ENCODE data around the gene TCIRG1.

DNA sequence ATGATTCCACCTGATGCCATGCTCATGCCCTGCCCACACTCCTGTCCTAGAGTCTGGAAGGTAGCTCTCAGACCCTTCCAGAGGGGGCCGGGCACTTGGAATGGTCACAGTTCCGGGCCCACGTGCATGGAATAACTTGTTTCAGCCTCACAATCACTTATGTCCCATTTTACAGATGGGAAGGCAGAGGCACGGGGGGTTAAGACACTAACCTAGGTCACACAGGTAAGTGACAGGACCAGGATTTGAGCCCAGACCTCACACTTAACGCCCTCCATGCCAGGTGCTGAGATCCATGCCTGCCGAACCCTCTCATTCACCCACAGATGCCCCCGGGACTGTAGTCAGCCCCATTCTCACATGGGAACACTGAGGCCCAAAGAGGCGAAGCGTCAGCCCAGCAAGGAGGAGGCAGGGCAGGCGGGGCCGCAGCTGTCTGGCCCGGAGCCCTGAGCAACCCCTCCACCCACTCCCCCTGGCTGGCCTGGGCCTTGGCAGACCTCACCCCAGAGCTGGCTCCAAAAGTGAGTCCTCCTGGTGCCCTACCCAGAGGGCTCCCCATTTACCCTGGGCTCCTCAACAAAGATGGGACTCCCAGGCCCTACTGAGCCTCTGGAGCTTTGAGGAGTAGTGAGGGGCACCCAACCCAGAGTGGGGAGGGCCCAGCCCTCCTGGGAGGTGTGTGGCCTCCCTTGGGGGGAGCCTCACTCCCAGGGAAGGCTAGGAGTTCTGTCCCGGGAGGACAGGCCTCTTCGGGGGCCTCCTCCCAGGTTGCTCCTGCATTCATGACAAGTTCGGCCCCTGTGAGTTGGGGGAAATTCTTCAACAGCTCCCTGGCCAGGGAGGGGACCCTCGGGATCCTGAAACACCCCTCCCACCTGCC lies 31.1 kb upstream of the TCIRG1 start:
- no peak for TF ChIP-seq GATA2 (IDR thresholded peaks at IDR 0.05; ENCODE audit: low read depth, low read length)
- no peak for TF ChIP-seq GATA3 (IDR thresholded peaks at IDR 0.05; ENCODE audit: low read depth, low read length)

Measured in SH-SY5Y (cell line).